ENCODE data around the gene UQCR11. TPM values are rescaled to one million over a fixed set of nuclear protein-coding genes. Genes with fewer than 3 reads are reported as not detected.

The UQCR11 gene
- total RNA-seq, 4 donors from 2014 or later = 78.2 to 102 (median 92.4) TPM

DNA sequence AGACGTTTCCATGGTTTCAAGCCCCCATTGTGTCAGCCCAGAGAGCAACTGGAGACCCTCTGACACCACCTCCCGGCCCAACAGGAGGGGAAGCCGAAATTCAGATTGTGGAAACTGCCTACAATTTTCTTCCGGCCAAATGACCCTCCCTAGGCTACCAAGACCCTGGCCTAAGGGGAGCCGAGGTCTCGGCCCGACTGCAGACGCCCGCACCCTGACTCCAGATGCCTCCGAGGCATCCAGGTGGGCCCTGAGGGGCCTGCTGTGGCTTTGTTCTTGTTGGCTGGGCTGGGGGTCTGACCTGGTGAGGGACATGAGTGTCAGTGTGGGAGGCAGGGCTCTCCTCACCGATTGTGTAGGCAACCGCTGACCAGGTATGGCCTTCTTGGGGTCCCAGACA, 46.7 kb downstream of the UQCR11 start:
- peaks cover 0 to 7% (median 0%) of the 10 kb centered on the region in 3 donors for H3K4me1 ChIP-seq
- TF ChIP-seq EP300 (IDR thresholded peaks at IDR 0.05) = no peak
- TF ChIP-seq POLR2A (IDR thresholded peaks at IDR 0.05) = no peak
- TF ChIP-seq, protein P1, sequence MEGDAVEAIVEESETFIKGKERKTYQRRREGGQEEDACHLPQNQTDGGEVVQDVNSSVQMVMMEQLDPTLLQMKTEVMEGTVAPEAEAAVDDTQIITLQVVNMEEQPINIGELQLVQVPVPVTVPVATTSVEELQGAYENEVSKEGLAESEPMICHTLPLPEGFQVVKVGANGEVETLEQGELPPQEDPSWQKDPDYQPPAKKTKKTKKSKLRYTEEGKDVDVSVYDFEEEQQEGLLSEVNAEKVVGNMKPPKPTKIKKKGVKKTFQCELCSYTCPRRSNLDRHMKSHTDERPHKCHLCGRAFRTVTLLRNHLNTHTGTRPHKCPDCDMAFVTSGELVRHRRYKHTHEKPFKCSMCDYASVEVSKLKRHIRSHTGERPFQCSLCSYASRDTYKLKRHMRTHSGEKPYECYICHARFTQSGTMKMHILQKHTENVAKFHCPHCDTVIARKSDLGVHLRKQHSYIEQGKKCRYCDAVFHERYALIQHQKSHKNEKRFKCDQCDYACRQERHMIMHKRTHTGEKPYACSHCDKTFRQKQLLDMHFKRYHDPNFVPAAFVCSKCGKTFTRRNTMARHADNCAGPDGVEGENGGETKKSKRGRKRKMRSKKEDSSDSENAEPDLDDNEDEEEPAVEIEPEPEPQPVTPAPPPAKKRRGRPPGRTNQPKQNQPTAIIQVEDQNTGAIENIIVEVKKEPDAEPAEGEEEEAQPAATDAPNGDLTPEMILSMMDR (IDR thresholded peaks at IDR 0.05) = no peak
- no peak for TF ChIP-seq POLR2AphosphoS5 (IDR thresholded peaks at IDR 0.05)
- H3K36me3 ChIP-seq = peaks cover 0 to 25% of the 10 kb centered on the region in 2 donors
- WGBS, 2 donors (ENCODE audit: low coverage in 1 of 2) = 50 to 70% methylated on average over 1 to 2 of the region's 12 CpGs
- no peak overlapping the region for H3K27ac ChIP-seq
- no peaks in the 10 kb centered on the region for H3K27me3 ChIP-seq
- ATAC-seq = no peak
- H3K9me3 ChIP-seq = no peaks in the 10 kb centered on the region
- H3K4me3 ChIP-seq = no peak overlapping the region

DNA sequence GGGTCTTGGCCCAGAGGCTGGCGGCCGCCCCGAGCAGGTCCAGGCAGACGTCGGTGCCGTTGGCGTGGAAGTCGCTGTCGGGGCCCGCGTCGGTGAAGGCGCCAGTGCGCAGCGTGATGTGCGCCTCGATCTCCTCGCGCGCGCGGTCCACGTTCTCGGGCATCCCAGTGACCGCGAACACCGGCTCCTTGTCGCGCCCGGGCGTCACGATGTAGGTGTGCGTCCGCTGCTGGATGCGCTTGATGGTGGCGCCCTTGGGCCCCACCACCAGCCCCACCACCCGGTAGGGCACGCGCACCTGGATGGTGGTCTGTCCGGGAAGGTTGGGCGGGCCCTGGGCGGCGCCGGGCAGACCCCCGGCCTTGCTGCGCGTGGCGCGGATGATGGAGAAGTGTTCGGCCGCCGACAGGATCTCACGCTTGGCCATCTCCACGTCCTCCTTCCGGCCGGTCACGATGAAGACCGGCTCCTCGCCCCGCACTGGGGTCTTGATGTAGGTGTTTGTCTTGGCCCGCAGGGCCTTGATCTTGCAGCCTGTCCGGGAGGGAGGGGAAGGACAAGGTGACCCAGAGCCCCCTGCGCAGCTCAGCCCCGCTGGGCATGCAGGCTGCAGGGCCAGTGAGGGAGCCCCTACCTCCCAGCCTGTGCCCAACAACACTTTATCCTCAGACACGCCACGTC, 48.7 kb downstream of the UQCR11 start:
- Histone ChIP-seq H3K27ac (no peak overlapping the region), H3K4me3 (no peak overlapping the region), H3K36me3 (peaks cover 0 to 20% of the 10 kb centered on the region in 2 donors), H3K9me3 (no peaks in the 10 kb centered on the region), H3K4me1 (peaks cover 0 to 7% (median 0%) of the 10 kb centered on the region in 3 donors), H3K27me3 (no peaks in the 10 kb centered on the region)
- no peak for ATAC-seq
- whole genome bisulfite sequencing, 2 donors (ENCODE audit: low coverage in 1 of 2) = 63 to 100% methylated on average over 2 of the region's 66 CpGs
- TF ChIP-seq POLR2AphosphoS5 (IDR thresholded peaks at IDR 0.05) (no peak), POLR2A (IDR thresholded peaks at IDR 0.05) (no peak), EP300 (IDR thresholded peaks at IDR 0.05) (no peak)
- TF ChIP-seq, protein P1 (IDR thresholded peaks at IDR 0.05) = no peak

DNA sequence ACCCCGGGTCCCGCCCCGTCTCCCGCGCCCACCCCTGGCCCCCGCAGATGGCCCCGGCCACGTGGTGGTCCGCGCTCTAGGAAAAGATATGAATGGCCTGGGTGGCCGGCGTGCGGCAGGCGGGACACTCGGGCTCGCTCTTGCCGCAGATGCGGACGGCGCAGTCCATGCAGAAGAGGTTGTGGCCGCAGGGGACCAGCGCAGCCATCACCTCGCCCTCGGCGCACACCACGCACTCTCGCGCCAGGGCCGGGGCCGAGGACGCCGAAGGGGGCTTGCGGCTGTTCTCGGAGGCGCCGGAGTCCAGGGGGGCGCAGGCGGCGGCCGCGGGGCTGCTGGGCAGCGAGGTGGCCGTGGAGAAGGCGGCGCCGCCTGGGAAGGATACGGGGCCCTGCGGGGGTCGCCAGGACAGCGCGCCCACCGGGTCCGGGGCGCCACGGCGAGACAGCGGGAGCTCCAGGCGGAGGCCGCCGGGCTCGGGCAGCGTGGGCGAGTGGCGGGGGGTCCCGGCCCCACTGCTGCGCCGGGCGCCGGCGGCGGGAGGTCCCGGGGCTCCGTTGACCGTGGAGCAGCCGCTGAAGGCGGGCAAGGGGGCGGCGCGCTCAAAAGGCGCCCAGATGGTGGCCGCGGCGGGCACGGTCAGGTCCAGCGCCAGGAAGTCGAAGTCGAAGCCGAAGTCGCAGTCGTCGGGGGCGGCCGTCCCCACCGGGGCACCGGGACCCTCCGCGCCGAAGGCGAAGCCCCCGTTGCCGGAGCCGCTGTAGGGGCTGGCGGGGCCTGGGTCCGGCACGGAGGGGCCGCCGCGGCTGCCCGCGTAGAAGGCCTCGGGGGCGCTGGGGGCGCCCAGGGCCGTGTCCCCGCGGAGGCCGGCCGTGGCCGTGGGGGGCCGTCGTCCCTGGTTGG, 49.5 kb downstream of the UQCR11 start:
- H3K27ac ChIP-seq = no peak overlapping the region
- H3K9me3 ChIP-seq = no peaks in the 10 kb centered on the region
- H3K27me3 ChIP-seq = peaks cover 2% of the 10 kb centered on the region
- peaks cover 0 to 2% (median 0%) of the 10 kb centered on the region in 3 donors for H3K4me1 ChIP-seq
- TF ChIP-seq POLR2A (IDR thresholded peaks at IDR 0.05) (no peak), POLR2AphosphoS5 (IDR thresholded peaks at IDR 0.05) (no peak), EP300 (IDR thresholded peaks at IDR 0.05) (no peak)
- TF ChIP-seq, protein P1 (IDR thresholded peaks at IDR 0.05) = no peak
- no peak overlapping the region for H3K4me3 ChIP-seq
- no peak for ATAC-seq
- 100% methylated on average over 1 of the region's 121 CpGs; no CpG with 5 or more reads in 1 of the 2 donors for WGBS, 2 donors (ENCODE audit: low coverage in 1 of 2)
- peaks cover 0 to 20% of the 10 kb centered on the region in 2 donors for H3K36me3 ChIP-seq

DNA sequence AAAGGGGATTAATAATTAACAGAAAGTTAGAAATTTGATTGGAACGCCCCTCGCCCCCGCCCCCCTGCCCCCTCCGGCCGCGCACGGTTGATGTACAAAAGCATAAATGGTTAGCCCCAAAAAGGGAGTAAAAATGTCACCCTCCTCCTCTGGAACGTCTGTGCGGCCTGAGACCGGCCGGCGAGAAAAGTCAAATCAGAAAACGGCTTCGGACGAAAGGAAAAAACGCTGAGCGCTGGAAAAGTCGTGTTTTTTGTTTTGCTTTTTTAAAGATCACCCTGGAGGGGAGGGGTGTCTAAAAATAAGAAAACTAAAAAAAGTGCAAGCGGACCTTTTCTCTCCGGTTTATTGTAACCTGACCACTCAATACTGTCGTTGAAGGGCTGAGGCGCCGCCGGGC, 50.3 kb downstream of the UQCR11 start:
- peaks cover 0 to 20% of the 10 kb centered on the region in 2 donors for H3K36me3 ChIP-seq
- TF ChIP-seq POLR2A (IDR thresholded peaks at IDR 0.05) (no peak), EP300 (IDR thresholded peaks at IDR 0.05) (no peak), POLR2AphosphoS5 (IDR thresholded peaks at IDR 0.05) (no peak)
- TF ChIP-seq, protein P1 (IDR thresholded peaks at IDR 0.05) = no peak
- H3K9me3 ChIP-seq = no peaks in the 10 kb centered on the region
- H3K4me3 ChIP-seq = no peak overlapping the region
- no peak for ATAC-seq
- no peaks in the 10 kb centered on the region for H3K4me1 ChIP-seq
- 83 to 84% methylated on average over 19 to 24 of the region's 24 CpGs for WGBS, 2 donors (ENCODE audit: low coverage in 1 of 2)
- H3K27me3 ChIP-seq = peaks cover 8% of the 10 kb centered on the region
- no peak overlapping the region for H3K27ac ChIP-seq

Measured in gastroesophageal sphincter (tissue), 4 donors.